ENCODE data around the gene MT2A.
"Not testable (repeated sequence)": the region's sequence is repeated elsewhere in the genome, so short reads cannot be mapped to it uniquely, and the experiment has no call there.

MT2A gene

GRCh38 chr16:56608043-56608875 lies at the start of gene MT2A:
Gene MT2A, plus strand, starts transcription at chr16:56608584. Its CDS starts 72 bp downstream, at chr16:56608656.
- DNase-seq (ENCODE audit: low read depth), result peak; percentile 82

DNA sequence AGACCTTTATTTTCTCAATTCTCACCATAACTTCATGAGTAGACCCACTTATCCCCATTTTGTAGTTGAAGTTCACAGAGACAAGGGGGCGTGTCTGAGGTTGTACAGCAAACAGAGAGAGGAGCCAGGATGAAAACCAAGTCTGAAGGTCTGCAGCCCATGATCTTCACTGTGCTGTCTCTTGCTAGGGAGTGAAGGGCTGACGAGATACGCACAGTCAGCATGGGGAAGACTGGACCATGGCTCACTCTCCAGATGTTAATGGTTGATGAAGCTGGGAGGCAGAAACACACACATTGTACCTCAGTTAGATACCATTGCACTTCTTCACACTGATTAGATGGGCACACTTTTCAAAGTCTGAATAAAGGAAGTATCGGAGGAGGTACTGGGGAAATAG lies 49.3 kb upstream of the MT2A start:
- DNase-seq (ENCODE audit: low read depth), result no peak

DNA sequence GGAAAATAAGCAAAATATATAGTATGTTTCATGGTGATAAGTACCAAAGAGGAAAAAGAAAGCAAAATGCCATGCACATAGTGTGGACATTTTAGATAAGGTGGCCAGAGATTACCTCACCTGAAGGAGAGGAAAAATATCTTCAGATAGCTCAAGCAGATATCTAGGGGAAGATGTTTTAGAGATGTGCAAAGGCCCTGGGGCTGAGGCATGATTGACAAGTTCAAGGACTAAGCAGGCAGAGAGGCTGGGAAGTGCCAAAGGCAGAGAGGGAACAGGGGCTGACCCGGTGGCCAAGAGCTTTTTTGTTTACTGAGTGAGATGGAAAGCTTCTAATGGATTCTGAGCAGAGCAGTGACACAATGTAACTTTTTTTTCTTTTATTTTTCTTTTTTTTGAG lies 47.9 kb upstream of the MT2A start:
- DNase-seq (ENCODE audit: low read depth), result no peak

DNA sequence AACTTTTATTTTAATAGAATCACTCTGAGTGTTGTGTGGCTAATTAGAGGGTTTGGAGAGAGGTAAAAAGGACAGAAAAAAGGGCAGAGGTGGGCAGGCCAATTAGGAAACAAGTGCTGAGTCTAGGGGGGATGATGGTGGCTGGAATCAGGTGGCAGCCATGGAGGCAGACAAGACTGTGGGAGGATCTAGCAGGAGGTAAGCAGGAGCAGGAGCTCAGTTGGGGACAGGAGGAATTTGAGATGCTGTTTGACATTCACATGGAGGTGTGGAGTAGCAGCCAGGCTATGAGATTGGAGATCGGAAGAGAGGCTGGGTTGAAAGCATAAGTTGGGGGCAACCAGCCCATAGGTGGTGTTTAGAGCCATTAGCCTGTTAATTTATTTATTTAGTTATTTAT lies 47.3 kb upstream of the MT2A start:
- DNase-seq (ENCODE audit: low read depth), result no peak

GRCh38 chr16:56564793-56565477 lies 43.4 kb upstream of the MT2A start, which contains the start of gene MT4:
Gene MT4, plus strand, starts transcription at chr16:56565073. Its CDS starts 56 bp downstream, at chr16:56565129.
- no peak for DNase-seq (ENCODE audit: low read depth)

GRCh38 chr16:56569971-56570370 lies 38.4 kb upstream of the MT2A start:
- DNase-seq (ENCODE audit: low read depth), result no peak

DNA sequence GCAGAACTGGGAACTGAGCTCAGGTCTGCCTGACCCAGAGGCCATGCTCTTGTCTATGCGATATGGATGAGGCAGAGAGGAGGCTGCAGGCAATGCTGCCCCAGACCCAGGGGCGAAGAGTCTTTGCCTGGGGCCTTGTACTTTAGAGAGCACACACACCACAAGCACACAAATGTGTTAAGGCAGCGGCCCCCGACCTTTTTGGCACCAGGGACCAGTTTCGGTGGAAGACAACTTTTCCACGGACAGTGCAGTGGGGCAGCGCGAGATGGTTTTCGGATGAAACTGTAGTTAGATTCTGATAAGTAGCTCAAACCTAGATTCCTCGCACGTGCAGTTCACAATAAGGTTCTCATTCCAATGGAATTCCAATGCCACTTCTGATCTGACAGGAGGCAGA lies 36.9 kb upstream of the MT2A start:
- no peak for DNase-seq (ENCODE audit: low read depth)

DNA sequence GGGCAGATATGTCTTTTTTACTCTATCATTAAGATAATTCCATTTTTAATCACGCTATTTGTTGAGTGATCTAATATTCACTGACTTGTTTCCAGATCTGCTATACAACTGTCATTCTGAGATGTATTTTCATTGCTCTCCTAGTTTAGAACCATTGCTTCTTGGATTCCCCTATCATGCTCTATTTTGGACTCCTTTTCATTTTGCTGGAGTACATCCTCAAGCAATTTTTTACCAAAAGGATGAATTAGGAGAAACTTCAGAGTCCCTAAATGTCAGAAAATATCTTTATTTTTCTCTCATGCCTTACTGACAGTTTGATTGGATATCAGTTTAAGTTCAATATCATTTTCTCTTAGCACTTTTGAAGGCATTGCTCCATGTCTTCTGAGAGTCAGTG lies 33.8 kb upstream of the MT2A start:
- DNase-seq (ENCODE audit: low read depth), result no peak

DNA sequence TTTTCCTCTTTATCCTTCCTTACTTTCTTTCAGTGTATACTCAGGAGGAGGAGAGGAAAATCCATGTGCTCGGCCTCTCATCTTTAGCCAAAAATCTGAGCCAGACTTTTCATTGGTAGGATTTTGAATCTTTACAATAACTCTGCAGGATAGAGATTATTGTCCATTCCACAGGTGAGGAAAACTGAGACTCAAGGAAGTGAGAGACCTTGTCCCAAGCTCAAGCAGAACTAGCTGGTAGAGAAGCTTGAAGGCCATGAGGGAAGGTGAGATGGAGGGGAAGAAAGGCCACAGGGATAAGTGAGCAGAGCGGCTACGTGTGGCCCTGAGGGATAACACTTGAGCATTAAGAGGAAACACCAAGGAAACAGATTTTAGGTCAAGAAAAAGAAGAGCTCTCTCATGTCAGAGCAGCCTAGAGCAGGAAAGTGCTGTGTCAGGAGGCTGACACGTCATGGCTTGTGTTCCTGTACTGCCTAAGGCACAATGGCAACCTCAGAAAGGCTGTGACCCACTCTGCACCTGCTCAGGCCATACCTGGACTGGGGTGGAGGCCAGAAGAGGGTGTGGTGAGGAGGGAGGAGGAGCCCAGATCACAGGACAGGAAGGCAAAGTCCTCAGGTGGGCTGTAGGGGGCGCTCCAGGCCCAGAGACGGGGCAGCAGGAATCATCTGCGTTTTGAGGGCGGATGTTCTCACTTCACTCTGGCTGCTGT lies 31.6 kb upstream of the MT2A start:
- DNase-seq (ENCODE audit: low read depth), result no peak

DNA sequence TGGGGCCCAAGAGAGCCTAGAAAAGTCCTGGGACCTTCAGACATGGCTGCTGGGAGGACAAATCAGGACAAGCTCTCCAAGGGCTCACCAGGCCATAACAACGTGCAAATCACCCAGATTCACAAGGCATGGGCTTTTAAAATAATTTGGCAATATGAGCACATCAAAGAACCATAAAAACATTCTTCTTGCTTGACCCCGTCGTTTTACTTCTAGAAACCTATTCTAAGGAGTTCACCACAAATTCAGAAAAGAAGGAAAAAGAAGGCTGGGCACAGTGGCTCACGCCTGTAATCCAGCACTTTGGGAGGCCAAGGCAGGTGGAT lies 31.1 kb upstream of the MT2A start:
- no peak for DNase-seq (ENCODE audit: low read depth)

GRCh38 chr16:56580391-56581048 lies 27.9 kb upstream of the MT2A start:
- DNase-seq (ENCODE audit: low read depth), result no peak

- not testable (repeated sequence) for DNase-seq (ENCODE audit: low read depth)
Observed at GRCh38 chr16:56582911-56583310, 25.5 kb upstream of the MT2A start.

DNA sequence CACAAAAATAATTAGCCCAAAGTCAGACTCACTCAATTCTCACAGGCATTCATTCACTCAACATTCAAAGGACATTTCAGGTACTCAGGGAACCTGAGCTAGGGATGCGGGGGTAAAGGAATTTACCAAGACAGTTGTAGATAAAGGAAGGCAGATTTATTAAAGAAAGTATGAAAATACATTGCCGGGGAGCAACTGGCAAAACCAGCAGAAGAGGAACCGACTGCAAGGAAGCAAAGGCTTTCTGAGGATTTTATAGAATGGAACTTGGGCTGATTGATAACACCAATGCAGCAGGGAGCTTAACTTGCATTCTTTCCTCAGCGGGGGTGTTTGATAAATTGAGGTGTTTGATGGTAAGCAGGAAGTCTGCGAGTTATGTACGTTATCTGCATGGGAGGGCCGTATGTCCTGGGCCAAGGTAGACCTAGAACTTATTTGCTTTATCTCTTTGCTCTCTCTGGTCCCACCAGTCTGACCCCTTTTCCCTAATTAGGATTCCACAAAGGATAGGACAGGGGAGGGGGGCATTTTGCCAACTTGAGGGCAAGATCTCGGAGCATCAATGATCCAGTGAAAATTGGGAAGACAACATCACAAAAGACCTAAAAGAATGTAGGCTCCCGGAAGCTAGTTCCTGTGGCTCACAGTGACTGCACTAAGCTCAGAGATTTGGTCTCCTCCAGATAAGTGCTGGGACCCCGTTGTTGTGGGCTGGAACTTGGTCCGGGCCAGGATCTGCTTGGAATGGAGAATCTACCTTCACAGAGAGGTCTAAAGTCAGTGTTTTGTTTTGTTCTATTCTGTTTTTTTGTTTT lies 24.8 kb upstream of the MT2A start:
- no peak for DNase-seq (ENCODE audit: low read depth)

DNA sequence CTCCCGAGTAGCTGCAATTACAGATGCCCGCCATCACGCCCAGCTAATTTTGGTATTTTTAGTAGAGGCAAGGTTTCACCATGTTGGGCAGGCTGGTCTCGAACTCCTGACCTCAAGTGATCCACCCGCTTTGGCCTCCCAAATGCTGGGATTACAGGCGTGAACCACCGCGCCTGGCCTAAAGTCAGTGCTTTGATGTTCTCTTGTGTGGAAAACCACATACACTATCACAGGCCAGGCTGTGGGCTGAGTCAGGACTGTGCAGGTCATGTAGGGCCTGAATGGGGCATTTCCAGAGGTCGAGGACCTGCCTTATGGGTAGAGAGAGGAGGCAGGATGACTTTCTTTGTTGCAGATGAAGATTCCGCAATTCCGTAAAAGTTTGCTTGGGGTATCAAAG lies 24.1 kb upstream of the MT2A start:
- no peak for DNase-seq (ENCODE audit: low read depth)

DNA sequence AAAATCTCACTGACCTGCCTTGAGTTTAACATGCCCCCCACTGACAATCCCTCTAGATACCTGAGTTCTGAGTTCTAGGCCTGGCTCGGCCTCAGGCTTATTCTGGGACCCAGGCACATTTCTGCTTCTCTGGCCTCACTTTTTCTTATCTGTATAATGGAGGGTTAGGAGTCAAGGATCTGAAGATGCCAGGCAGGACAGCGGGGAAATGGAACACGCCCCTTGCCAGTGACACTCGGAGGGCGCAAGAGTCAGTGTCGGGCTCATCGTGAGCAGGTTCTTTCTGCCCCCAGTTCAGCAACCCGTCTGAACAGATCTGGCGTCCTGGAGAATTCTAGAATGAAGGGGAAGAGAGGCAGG lies 19.6 kb upstream of the MT2A start:
- DNase-seq (ENCODE audit: low read depth), result no peak

DNA sequence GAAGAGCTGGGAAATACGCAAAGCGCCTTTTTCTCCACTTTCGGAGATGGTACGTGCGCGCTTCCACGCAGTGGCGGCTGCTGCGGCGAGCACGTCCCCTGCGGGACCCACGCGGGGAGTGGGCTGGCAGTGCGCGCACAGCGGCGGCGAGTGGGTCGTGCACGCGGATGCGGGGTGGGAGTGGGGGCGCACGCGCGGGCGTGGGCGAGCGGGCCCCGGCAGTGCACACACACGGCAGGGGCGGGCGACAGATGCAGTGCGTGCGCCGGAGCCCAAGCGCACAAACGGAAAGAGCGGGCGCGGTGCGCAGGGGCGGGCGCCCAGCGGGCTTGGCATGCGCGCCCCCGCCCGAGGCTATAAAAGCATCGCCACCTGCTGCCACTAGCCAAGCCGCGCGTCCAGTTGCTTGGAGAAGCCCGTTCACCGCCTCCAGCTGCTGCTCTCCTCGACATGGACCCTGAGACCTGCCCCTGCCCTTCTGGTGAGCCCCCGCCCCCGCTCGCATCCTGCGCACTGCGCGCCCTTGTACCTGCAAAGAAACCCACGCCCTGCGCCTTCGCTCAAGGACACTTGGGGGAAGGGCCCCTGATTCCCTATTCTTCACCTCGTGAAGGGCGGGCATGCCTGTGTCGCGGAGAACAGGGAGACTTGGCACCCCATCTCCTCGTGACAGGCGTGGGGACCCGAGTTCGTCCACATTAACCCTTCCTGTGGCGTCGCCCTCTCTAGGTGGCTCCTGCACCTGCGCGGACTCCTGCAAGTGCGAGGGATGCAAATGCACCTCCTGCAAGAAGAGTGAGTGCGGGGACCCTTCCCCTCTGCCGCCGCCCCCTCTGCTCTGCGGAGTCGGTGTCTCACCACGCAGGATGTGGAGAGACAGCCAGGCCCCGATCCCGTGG lies 19.0 kb upstream of the MT2A start, which contains the start of gene MT3:
TSS of gene MT3 (plus strand) at position 388 of the 899 bp plus-strand sequence. CDS start at position 451, 63 bp downstream.
- DNase-seq (ENCODE audit: low read depth), result no peak

GRCh38 chr16:56591377-56592060 lies 16.9 kb upstream of the MT2A start:
- no peak for DNase-seq (ENCODE audit: low read depth)

DNA sequence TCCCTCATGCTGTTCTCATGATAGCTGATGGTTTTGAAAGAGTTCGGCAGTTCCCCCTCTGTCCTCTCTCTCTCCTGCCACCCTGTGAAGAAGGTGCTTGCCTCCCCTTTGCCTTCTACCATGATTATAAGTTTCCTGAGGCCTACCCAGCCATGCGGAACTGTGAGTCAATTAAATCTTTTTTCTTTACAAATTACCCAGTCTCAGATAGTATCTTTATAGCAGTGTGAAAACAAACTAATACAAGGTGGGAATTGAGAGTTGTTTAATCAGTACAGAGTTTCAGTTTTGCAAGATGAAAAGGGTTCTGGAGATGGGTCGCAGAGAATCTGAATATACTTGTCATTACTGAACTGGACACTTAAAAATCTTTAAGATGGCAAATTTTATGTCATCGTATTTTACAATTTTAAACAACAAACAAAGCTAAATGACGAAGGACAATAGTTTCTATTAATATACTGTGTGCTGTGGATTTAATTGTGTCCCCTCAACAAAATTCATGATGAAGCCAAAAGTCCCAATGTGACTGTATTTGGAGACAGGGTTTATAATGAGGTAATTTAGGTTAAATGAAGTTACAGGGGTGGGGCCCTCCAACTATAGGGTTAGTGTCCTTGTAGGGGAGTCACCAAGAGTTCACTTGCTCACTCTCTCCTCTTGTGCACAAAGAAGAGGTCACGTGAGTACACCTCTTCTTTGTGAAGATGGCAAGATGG lies 14.7 kb upstream of the MT2A start:
- DNase-seq (ENCODE audit: low read depth), result no peak

- DNase-seq (ENCODE audit: low read depth), result no peak
Observed at GRCh38 chr16:56594292-56594619, 14.1 kb upstream of the MT2A start.
